GM19043 (cell line): ENCODE measurements around the gene RPH3AL.
"Not testable (repeated sequence)": the region's sequence is repeated elsewhere in the genome, so short reads cannot be mapped to it uniquely, and the experiment has no call there.

Source experiments
- ATAC-seq: cut with Tn5 transposase; IDR thresholded peaks from one replicate; pipeline ENCODE4 v1.9.1; 2021; ENCODE audit warnings: low read depth; ENCODE audit not compliant: unreplicated experiment

Gene RPH3AL

GRCh38 chr17:213286-214105, 139.1 kb downstream of the RPH3AL start:
- ATAC-seq: no peak

GRCh38 chr17:210402-210801, 142.2 kb downstream of the RPH3AL start:
- ATAC-seq: no peak

GRCh38 chr17:208429-208828, 144.2 kb downstream of the RPH3AL start:
- ATAC-seq: no peak

GRCh38 chr17:207775-208174, 144.8 kb downstream of the RPH3AL start:
- no peak for ATAC-seq

- no peak for ATAC-seq
Measured at GRCh38 chr17:206941-207560, 145.6 kb downstream of the RPH3AL start.

GRCh38 chr17:206484-206883, 146.1 kb downstream of the RPH3AL start:
- not testable (repeated sequence) for ATAC-seq

- no peak for ATAC-seq
Measured at GRCh38 chr17:205817-206216, 146.8 kb downstream of the RPH3AL start.

GRCh38 chr17:205148-205669, 147.4 kb downstream of the RPH3AL start:
- ATAC-seq: no peak

GRCh38 chr17:204427-205147, 148.0 kb downstream of the RPH3AL start:
- ATAC-seq: no peak

- ATAC-seq: no peak
Measured at GRCh38 chr17:202501-202951, 150.1 kb downstream of the RPH3AL start.

GRCh38 chr17:201736-202135, 150.9 kb downstream of the RPH3AL start:
- ATAC-seq: not testable (repeated sequence)

- not testable (repeated sequence) for ATAC-seq
Measured at GRCh38 chr17:201257-201656, 151.3 kb downstream of the RPH3AL start.

GRCh38 chr17:200586-200985, 152.0 kb downstream of the RPH3AL start:
- no peak for ATAC-seq

- ATAC-seq: no peak
Measured at GRCh38 chr17:199806-200545, 152.6 kb downstream of the RPH3AL start.

GRCh38 chr17:199191-199604, 153.4 kb downstream of the RPH3AL start:
- ATAC-seq: no peak

GRCh38 chr17:198225-198624, 154.4 kb downstream of the RPH3AL start:
- ATAC-seq: not testable (repeated sequence)

- ATAC-seq: no peak
Measured at GRCh38 chr17:197352-197751, 155.3 kb downstream of the RPH3AL start.

- ATAC-seq: no peak
Measured at GRCh38 chr17:194828-195602, 157.6 kb downstream of the RPH3AL start.
